Endothelial cell of umbilical vein (primary cell): ENCODE results near the gene ACER1. TPM values are rescaled to one million over a fixed set of nuclear protein-coding genes. Genes with fewer than 3 reads are reported as not detected.

ENCODE experiments used
- BruUV-seq: library from RNA; stranded (reverse); fragments of 400-500 nt; replicated peaks from 2 replicates; lab custom pipeline; 2021; lab: Mats Ljungman, UMichigan
- CTCF ChIA-PET: fragments of 300-600, 350-600 bp; sonication (Branson Sonifier 250); formaldehyde crosslinking; loops from one replicate; lab custom pipeline; 2021; ENCODE audit warnings: antibody characterized with exemption, inconsistent platforms; lab: Charles Lee
- POLR2A ChIA-PET: fragments of 300-600, 350-600 bp; sonication (Branson Sonifier 250); formaldehyde crosslinking; loops from one replicate; lab custom pipeline; 2021; ENCODE audit warnings: antibody characterized with exemption, inconsistent platforms; lab: Charles Lee
- DNase-seq: peaks from one replicate; pipeline ENCODE4 v3.0.0-alpha.2; 2011; ENCODE audit warnings: low read depth, low spot score
- FAIRE-seq: peaks from 2 replicates; lab custom pipeline; 2011; peaks lifted over from hg19 to GRCh38; lab: Jason Lieb, UNC
- H2AFZ ChIP-seq: 2 replicates; pipeline ENCODE4 v1.6.0; 2012; ENCODE audit warnings: low read depth, low read length, control low read depth, inconsistent platforms
- H3K27ac ChIP-seq: 2 replicates; pipeline ENCODE4 v1.5.1; 2011; ENCODE audit warnings: low read depth, mild to moderate bottlenecking, control low read depth, low read length, moderate library complexity; ENCODE audit not compliant: insufficient read depth
- H3K27me3 ChIP-seq, 2 experiments: 2 replicates each; pipeline versions ENCODE4 v1.6.0 to v1.6.1; 2011; ENCODE audit warnings: low read length in 2 of 2, mixed read lengths in 1 of 2; ENCODE audit not compliant: control insufficient read depth in 2 of 2, insufficient read depth in 2 of 2
- H3K36me3 ChIP-seq, 2 experiments: 2 replicates in 1 of 2; 3 replicates in 1 of 2; pipeline ENCODE4 v1.5.1; 2011; ENCODE audit warnings: low read length in 2 of 2, mild to moderate bottlenecking in 1 of 2, moderate library complexity in 1 of 2; ENCODE audit not compliant: control insufficient read depth in 2 of 2, insufficient read depth in 2 of 2; ENCODE audit errors: extremely low read depth in 1 of 2
- H3K4me1 ChIP-seq: 3 replicates; pipeline ENCODE4 v1.5.1; 2011; ENCODE audit warnings: mild to moderate bottlenecking, low read length; ENCODE audit not compliant: control insufficient read depth, insufficient read depth; ENCODE audit errors: extremely low read depth
- H3K4me2 ChIP-seq: 2 replicates; pipeline ENCODE4 v1.6.1; 2011; ENCODE audit warnings: low read length, control low read depth, mixed read lengths; ENCODE audit not compliant: insufficient read depth
- H3K4me3 ChIP-seq, 3 experiments: fragments of 200-600 bp in 1 of 3; sonication (generic), shearing (Covaris generic) in 1 of 3; replicated peaks in 1 of 3; 2 replicates each; pipeline ENCODE4 v1.5.1; 2011 to 2016; ENCODE audit warnings: control low read depth in 3 of 3, low read length in 3 of 3, mild to moderate bottlenecking in 2 of 3, inconsistent platforms in 1 of 3, low read depth in 1 of 3, moderate library complexity in 1 of 3; ENCODE audit not compliant: insufficient read depth in 1 of 3
- H3K79me2 ChIP-seq: 2 replicates; pipeline ENCODE4 v1.6.0; 2012; ENCODE audit warnings: low read length, inconsistent platforms; ENCODE audit not compliant: control insufficient read depth, insufficient read depth
- H3K9ac ChIP-seq: replicated peaks from 2 replicates; pipeline ENCODE3; 2011; ENCODE audit warnings: low read length, control low read depth; ENCODE audit not compliant: insufficient read depth; ENCODE audit errors: extremely low read depth
- H3K9me1 ChIP-seq: replicated peaks from 3 replicates; pipeline ENCODE4 v1.6.0; 2011; ENCODE audit warnings: mild to moderate bottlenecking, low read length; ENCODE audit not compliant: control insufficient read depth, insufficient read depth; ENCODE audit errors: extremely low read depth
- H3K9me3 ChIP-seq: replicated peaks from 2 replicates; pipeline ENCODE4 v1.5.1; 2012; ENCODE audit warnings: low read length, inconsistent platforms; ENCODE audit not compliant: control insufficient read depth, insufficient read depth
- H4K20me1 ChIP-seq: replicated peaks from 2 replicates; pipeline ENCODE3; 2011; ENCODE audit warnings: mild to moderate bottlenecking, low read length; ENCODE audit not compliant: control insufficient read depth, insufficient read depth; ENCODE audit errors: extremely low read depth
- EZH2 ChIP-seq: IDR thresholded peaks from 2 replicates; pipeline ENCODE4 v1.6.1; 2012; ENCODE audit warnings: borderline replicate concordance, low read depth, mild to moderate bottlenecking, moderate library complexity, low read length, inconsistent platforms; ENCODE audit not compliant: severe bottlenecking
- FOS ChIP-seq: IDR thresholded peaks from 2 replicates; pipeline ENCODE4 v1.6.1; 2011; ENCODE audit warnings: mild to moderate bottlenecking, low read length, moderate library complexity, borderline replicate concordance; ENCODE audit not compliant: insufficient read depth
- GATA2 ChIP-seq: IDR thresholded peaks from 2 replicates; pipeline ENCODE4 v1.7.0; 2011; ENCODE audit warnings: low read depth, mild to moderate bottlenecking, moderate library complexity, mixed read lengths, low read length; ENCODE audit not compliant: insufficient read length, insufficient read depth
- JUN ChIP-seq: IDR thresholded peaks from 2 replicates; pipeline ENCODE4 v1.6.1; 2011; ENCODE audit warnings: borderline replicate concordance, low read depth; ENCODE audit not compliant: insufficient read length, insufficient read depth
- POLR2A ChIP-seq: IDR thresholded peaks from 2 replicates; pipeline ENCODE4 v1.6.1; 2012; ENCODE audit warnings: low read depth, mild to moderate bottlenecking, control low read depth, low read length
- POLR2AphosphoS5 ChIP-seq: IDR thresholded peaks from 2 replicates; pipeline ENCODE4 v1.6.1; 2012; ENCODE audit warnings: low read depth, mild to moderate bottlenecking, control low read depth, low read length, moderate library complexity; ENCODE audit not compliant: insufficient read depth
- dilution Hi-C: fragments of 300-500 bp; cut with MboI; formaldehyde crosslinking; loops from one replicate; pipeline ENCODE4 v1.15.0; 2019; ENCODE audit warnings: low sequenced_read_pairs; ENCODE audit not compliant: extremely low pct_ligation_motif_present
- intact Hi-C: fragments of 100-400 bp; cut with micrococcal nuclease; formaldehyde crosslinking; loops from one replicate; pipeline ENCODE4 v1.10.0; 2022
- polyA plus RNA-seq, 4 experiments: library from polyadenylated mRNA; depleted of rRNA in 3 of 4; stranded (reverse) in 3 of 4; unstranded in 1 of 4; fragments of >200 nt; gene quantifications; 2 replicates each; pipeline versions ENCODE4 v1.2.1 to v1.2.3, GENCODE V29; 2011 to 2012; ENCODE audit warnings: missing spikeins in 1 of 4
- total RNA-seq: library from RNA; stranded (reverse); gene quantifications from 2 replicates; pipeline ENCODE4 v1.2.3, GENCODE V29; 2021
- TF ChIP-seq, protein P1 (sequence below), 2 donors: IDR thresholded peaks; 1 replicate in 1 of 2; 2 replicates in 1 of 2; pipeline ENCODE4 v1.5.1; 2011; ENCODE audit warnings: low read length in 2 of 2, mild to moderate bottlenecking in 2 of 2, moderate library complexity in 2 of 2, control low read depth in 1 of 2, inconsistent platforms in 1 of 2, low read depth in 1 of 2; ENCODE audit not compliant: insufficient read depth in 1 of 2; ENCODE audit errors: extremely low read depth in 1 of 2

Gene ACER1
- total and polyA plus RNA-seq, 2 donors (not counting 3 experiments of a cell fraction or from before 2014, with no cell fraction given) = 0.04 TPM; not detected in 1

DNA sequence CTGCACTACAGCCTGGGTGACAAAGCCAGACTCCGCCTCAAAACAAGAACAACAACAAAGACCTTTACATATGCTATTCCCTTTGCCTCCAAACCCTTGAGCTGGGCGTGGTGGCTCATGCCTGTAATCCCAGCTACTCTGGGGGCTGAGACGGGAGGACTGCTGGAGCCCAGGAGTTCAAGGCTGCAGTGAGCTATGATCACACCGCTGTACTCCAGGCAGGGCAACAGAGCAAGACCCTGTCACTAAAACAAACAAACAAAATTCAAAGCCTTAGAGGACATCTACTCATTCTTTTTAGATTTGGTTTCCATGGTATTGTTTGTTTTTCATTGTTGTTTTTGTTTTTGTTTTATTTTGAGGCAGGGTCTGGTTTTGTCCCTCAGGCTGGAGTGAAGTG is 7.8 kb downstream of the ACER1 start:
- ChIA-PET POLR2A (no interaction called here), CTCF (no interaction called here)
- no TSS peak for BruUV-seq
- Histone ChIP-seq H3K4me3 (no peak overlapping the region), H3K9ac (no peak overlapping the region), H2AFZ (no peak overlapping the region), H3K4me1 (no peaks in the 10 kb centered on the region), H3K4me2 (no peak overlapping the region), H3K9me3 (no peaks in the 10 kb centered on the region), H3K9me1 (no peaks in the 10 kb centered on the region), H3K36me3 (no peaks in the 10 kb centered on the region), H3K27ac (no peak overlapping the region), H4K20me1 (no peaks in the 10 kb centered on the region), H3K27me3 (peaks cover 0 to 2% of the 10 kb centered on the region in 2 experiments), H3K79me2 (no peaks in the 10 kb centered on the region)
- DNase-seq (no peak), FAIRE-seq (no peak)
- TF ChIP-seq JUN = no peak
- TF ChIP-seq POLR2AphosphoS5 = no peak
- TF ChIP-seq, protein P1, sequence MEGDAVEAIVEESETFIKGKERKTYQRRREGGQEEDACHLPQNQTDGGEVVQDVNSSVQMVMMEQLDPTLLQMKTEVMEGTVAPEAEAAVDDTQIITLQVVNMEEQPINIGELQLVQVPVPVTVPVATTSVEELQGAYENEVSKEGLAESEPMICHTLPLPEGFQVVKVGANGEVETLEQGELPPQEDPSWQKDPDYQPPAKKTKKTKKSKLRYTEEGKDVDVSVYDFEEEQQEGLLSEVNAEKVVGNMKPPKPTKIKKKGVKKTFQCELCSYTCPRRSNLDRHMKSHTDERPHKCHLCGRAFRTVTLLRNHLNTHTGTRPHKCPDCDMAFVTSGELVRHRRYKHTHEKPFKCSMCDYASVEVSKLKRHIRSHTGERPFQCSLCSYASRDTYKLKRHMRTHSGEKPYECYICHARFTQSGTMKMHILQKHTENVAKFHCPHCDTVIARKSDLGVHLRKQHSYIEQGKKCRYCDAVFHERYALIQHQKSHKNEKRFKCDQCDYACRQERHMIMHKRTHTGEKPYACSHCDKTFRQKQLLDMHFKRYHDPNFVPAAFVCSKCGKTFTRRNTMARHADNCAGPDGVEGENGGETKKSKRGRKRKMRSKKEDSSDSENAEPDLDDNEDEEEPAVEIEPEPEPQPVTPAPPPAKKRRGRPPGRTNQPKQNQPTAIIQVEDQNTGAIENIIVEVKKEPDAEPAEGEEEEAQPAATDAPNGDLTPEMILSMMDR (IDR thresholded peaks at IDR 0.05; ENCODE audit: extremely low read depth in 1 of 2, insufficient read depth in 1 of 2, low read depth in 1 of 2, low read length in 2 of 2) = no peak
- no peak for TF ChIP-seq FOS
- no peak for TF ChIP-seq EZH2
- TF ChIP-seq POLR2A = no peak
- no peak for TF ChIP-seq GATA2
- intact Hi-C loops (no loop called here), dilution Hi-C loops (no loop called here)
